H9 (cell line): ENCODE measurements around the gene TMEM131. TPM values are rescaled to one million over a fixed set of nuclear protein-coding genes. Genes with fewer than 3 reads are reported as not detected.

ENCODE experiments used
- DNase-seq: peaks from one replicate; pipeline ENCODE4 v3.0.0-alpha.2; 2017
- H2AFZ ChIP-seq: one replicate; pipeline ENCODE4 v1.6.1; 2013; ENCODE audit warnings: mild to moderate bottlenecking, low read length, control low read depth, moderate library complexity
- H2AK5ac ChIP-seq: 2 replicates; pipeline ENCODE4 v1.6.1; 2013; ENCODE audit warnings: low read length, control low read depth, mixed read lengths; ENCODE audit not compliant: insufficient read length
- H2BK120ac ChIP-seq: one replicate; pipeline ENCODE4 v1.6.1; 2013; ENCODE audit warnings: low read depth, mild to moderate bottlenecking, low read length, control low read depth, inconsistent platforms; ENCODE audit not compliant: poor library complexity, severe bottlenecking
- H2BK12ac ChIP-seq: 2 replicates; pipeline ENCODE4 v1.6.1; 2013; ENCODE audit warnings: low read length, control low read depth, mixed read lengths, low read depth; ENCODE audit not compliant: insufficient read length
- H2BK15ac ChIP-seq: 2 replicates; pipeline ENCODE4 v1.6.1; 2013; ENCODE audit warnings: low read depth, low read length, control low read depth
- H2BK20ac ChIP-seq: one replicate; pipeline ENCODE4 v1.6.1; 2013; ENCODE audit warnings: low read depth, mild to moderate bottlenecking, low read length, control low read depth, inconsistent platforms; ENCODE audit not compliant: poor library complexity, severe bottlenecking
- H2BK5ac ChIP-seq: 2 replicates; pipeline ENCODE4 v1.6.1; 2013; ENCODE audit warnings: low read length, control low read depth, mixed read lengths; ENCODE audit not compliant: insufficient read length
- H3K14ac ChIP-seq: 2 replicates; pipeline ENCODE4 v1.6.1; 2013; ENCODE audit warnings: low read length, control low read depth; ENCODE audit not compliant: insufficient read depth
- H3K18ac ChIP-seq: 2 replicates; pipeline ENCODE4 v1.6.1; 2013; ENCODE audit warnings: low read depth, mild to moderate bottlenecking, mixed read lengths, low read length, control low read depth; ENCODE audit not compliant: insufficient read length
- H3K23ac ChIP-seq: 2 replicates; pipeline ENCODE4 v1.6.1; 2013; ENCODE audit warnings: low read length, control low read depth, mixed read lengths, low read depth; ENCODE audit not compliant: insufficient read length
- H3K23me2 ChIP-seq: 2 replicates; pipeline ENCODE4 v1.6.1; 2013; ENCODE audit warnings: low read depth, mild to moderate bottlenecking, mixed read lengths, low read length, control low read depth; ENCODE audit not compliant: insufficient read length, poor library complexity, severe bottlenecking
- H3K27ac ChIP-seq: 2 replicates; pipeline ENCODE4 v1.5.1; 2013; ENCODE audit warnings: low read length, control low read depth, mixed read lengths, low read depth; ENCODE audit not compliant: insufficient read length
- H3K27me3 ChIP-seq: 2 replicates; pipeline ENCODE4 v1.6.1; 2013; ENCODE audit warnings: low read length, control low read depth, inconsistent platforms; ENCODE audit not compliant: insufficient read depth
- H3K4ac ChIP-seq: 2 replicates; pipeline ENCODE4 v1.6.1; 2013; ENCODE audit warnings: low read depth, mild to moderate bottlenecking, control low read depth, inconsistent platforms, low read length, moderate library complexity
- H3K4me1 ChIP-seq: 2 replicates; pipeline ENCODE4 v1.6.1; 2013; ENCODE audit warnings: low read length, control low read depth, inconsistent platforms; ENCODE audit not compliant: insufficient read depth
- H3K4me2 ChIP-seq: 2 replicates; pipeline ENCODE4 v1.6.1; 2013; ENCODE audit warnings: low read length, control low read depth, mixed read lengths; ENCODE audit not compliant: insufficient read length, insufficient read depth
- H3K56ac ChIP-seq: 2 replicates; pipeline ENCODE4 v1.6.1; 2013; ENCODE audit warnings: low read depth, mild to moderate bottlenecking, mixed read lengths, low read length, control low read depth; ENCODE audit not compliant: insufficient read length
- H3K79me1 ChIP-seq: 2 replicates; pipeline ENCODE4 v1.6.1; 2013; ENCODE audit warnings: low read depth, mild to moderate bottlenecking, moderate library complexity, low read length, control low read depth, inconsistent platforms; ENCODE audit not compliant: insufficient read depth, poor library complexity, severe bottlenecking
- H3K79me2 ChIP-seq: 2 replicates; pipeline ENCODE4 v1.6.1; 2013; ENCODE audit warnings: low read length, control low read depth, inconsistent platforms; ENCODE audit not compliant: insufficient read depth
- H3K9ac ChIP-seq: 2 replicates; pipeline ENCODE4 v1.6.1; 2013; ENCODE audit warnings: low read length, control low read depth, mixed read lengths; ENCODE audit not compliant: insufficient read length; ENCODE audit errors: extremely low read depth
- H3K9me3 ChIP-seq: one replicate; pipeline ENCODE4 v1.6.1; 2013; ENCODE audit warnings: low read depth, low read length, inconsistent platforms; ENCODE audit not compliant: control insufficient read depth
- H3T11ph ChIP-seq: one replicate; pipeline ENCODE4 v1.6.1; 2013; ENCODE audit warnings: mild to moderate bottlenecking, low read length, control low read depth, inconsistent platforms
- H4K20me1 ChIP-seq: one replicate; pipeline ENCODE4 v1.6.1; 2013; ENCODE audit not compliant: control insufficient read depth, insufficient read length, insufficient read depth
- H4K5ac ChIP-seq: 2 replicates; pipeline ENCODE4 v1.6.1; 2013; ENCODE audit warnings: low read depth, mild to moderate bottlenecking, mixed read lengths, low read length, control low read depth; ENCODE audit not compliant: insufficient read length
- H4K8ac ChIP-seq: replicated peaks from 2 replicates; pipeline ENCODE4 v1.6.1; 2013; ENCODE audit warnings: low read length, control low read depth, mixed read lengths, low read depth; ENCODE audit not compliant: insufficient read length
- H4K91ac ChIP-seq: 2 replicates; pipeline ENCODE4 v1.6.1; 2013; ENCODE audit warnings: low read depth, mild to moderate bottlenecking, moderate library complexity, mixed read lengths, low read length, control low read depth; ENCODE audit not compliant: insufficient read length
- H3K27ac Mint-ChIP-seq, 3 experiments: 2 replicates in 2 of 3; 3 replicates in 1 of 3; pipeline ENCODE4 v1.8.0; 2020 to 2021; ENCODE audit warnings: mixed read lengths in 3 of 3, mild to moderate bottlenecking in 1 of 3, moderate library complexity in 1 of 3
- H3K27me3 Mint-ChIP-seq: 2 replicates; pipeline ENCODE4 v1.8.0; 2021; ENCODE audit warnings: low read depth, mild to moderate bottlenecking, moderate library complexity, mixed read lengths
- H3K36me3 Mint-ChIP-seq, 3 experiments: 2 replicates in 2 of 3; 3 replicates in 1 of 3; pipeline ENCODE4 v1.8.0; 2020 to 2021; ENCODE audit warnings: low read depth in 3 of 3, mixed read lengths in 3 of 3; ENCODE audit not compliant: insufficient read depth in 1 of 3
- H3K4me1 Mint-ChIP-seq, 2 experiments: 2 replicates each; pipeline ENCODE4 v1.8.0; 2020; ENCODE audit warnings: mixed read lengths in 2 of 2
- H3K4me3 Mint-ChIP-seq, 2 experiments: 2 replicates in 1 of 2; 3 replicates in 1 of 2; pipeline ENCODE4 v1.8.0; 2020 to 2021; ENCODE audit warnings: mild to moderate bottlenecking in 2 of 2, mixed read lengths in 2 of 2, moderate library complexity in 1 of 2
- H3K9me3 Mint-ChIP-seq, 2 experiments: 2 replicates in 1 of 2; 3 replicates in 1 of 2; pipeline ENCODE4 v1.8.0; 2020; ENCODE audit warnings: mild to moderate bottlenecking in 2 of 2, mixed read lengths in 2 of 2, moderate library complexity in 1 of 2
- WGBS: extraction: QIAGEN DNeasy Blood & Tissue Kit; methylation state at CpG from one replicate; pipeline ENCODE4 v1.1.7; 2013; ENCODE audit warnings: missing lambda C conversion rate, low lambda C conversion rate, mixed read lengths; ENCODE audit not compliant: insufficient read length; ENCODE audit errors: extremely low coverage; 5-methylcytosine and 5-hydroxymethylcytosine counted together
- total RNA-seq: library from RNA; stranded (reverse); gene quantifications from 2 replicates; pipeline ENCODE4 v1.2.1, GENCODE V29; 2021
- TF ChIP-seq, protein P1 (sequence below): fragments of 200-600 bp; sonication (generic); conservative IDR thresholded peaks from 3 replicates; pipeline ENCODE4 v1.8.0; 2021; ENCODE audit warnings: antibody characterized with exemption, mild to moderate bottlenecking

The TMEM131 gene
- total RNA-seq, 1 experiment from 2014 or later, result 20.9 TPM

DNA sequence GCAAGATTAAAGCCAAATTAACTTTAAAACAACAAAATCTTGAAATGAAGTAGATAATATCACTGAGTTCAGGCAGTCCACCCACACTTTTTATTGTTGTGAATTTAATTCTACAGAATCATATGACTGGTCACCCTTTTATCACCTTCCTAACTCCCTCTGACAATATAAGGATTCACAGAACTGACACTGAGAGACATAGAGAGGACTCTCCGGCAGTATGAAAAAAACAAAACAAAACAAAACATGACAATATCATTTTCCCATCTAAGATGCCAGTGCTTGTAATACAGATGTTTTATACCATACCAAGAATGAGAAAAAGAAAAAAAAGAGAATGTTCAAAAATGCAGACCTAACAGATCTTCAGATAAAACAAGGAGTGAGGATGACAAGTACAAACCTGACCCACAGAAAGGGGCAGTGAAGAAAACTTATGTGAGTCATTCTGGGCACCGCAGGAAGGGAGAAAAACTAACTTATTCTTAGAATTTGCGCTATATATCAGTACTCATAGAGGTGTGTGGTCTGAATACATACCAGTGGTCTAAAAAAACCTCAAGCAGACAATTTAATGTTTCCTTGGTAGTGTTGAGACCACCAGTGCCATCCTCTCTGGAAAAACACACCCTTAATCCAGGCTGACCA, 145.7 kb downstream of the TMEM131 start:
- WGBS, result no CpG with 5 or more reads among the region's 3 CpGs
- Histone ChIP-seq H3K4me2 (no peak overlapping the region), H3K4ac (no peak overlapping the region), H3K79me2 (no peaks in the 10 kb centered on the region), H3K9me3 (no peaks in the 10 kb centered on the region), H4K20me1 (no peaks in the 10 kb centered on the region), H3K56ac (no peak overlapping the region), H3T11ph (peak overlapping the region; percentile 17), H3K79me1 (no peaks in the 10 kb centered on the region), H3K27ac (no peak overlapping the region), H3K18ac (no peak overlapping the region), H3K9ac (no peak overlapping the region), H4K8ac (no peak overlapping the region), H3K23ac (no peak overlapping the region), H2BK5ac (no peak overlapping the region), H4K91ac (no peak overlapping the region), H2BK120ac (no peak overlapping the region), H3K27me3 (no peaks in the 10 kb centered on the region), H4K5ac (no peak overlapping the region), H3K4me1 (no peaks in the 10 kb centered on the region), H3K14ac (no peak overlapping the region), H3K23me2 (no peaks in the 10 kb centered on the region), H2AK5ac (no peak overlapping the region), H2BK12ac (no peak overlapping the region), H2BK20ac (no peak overlapping the region), H2BK15ac (no peak overlapping the region), H2AFZ (no peak overlapping the region)
- no peak for DNase-seq
- H3K4me3 Mint-ChIP-seq, result no peak overlapping the region
- peaks cover 7 to 8% of the 10 kb centered on the region in 2 experiments for H3K4me1 Mint-ChIP-seq
- no peaks in the 10 kb centered on the region for H3K9me3 Mint-ChIP-seq
- H3K36me3 Mint-ChIP-seq, result no peaks in the 10 kb centered on the region
- peak overlapping the region in 1 of 3 experiments; percentile 31; a peak in 2 of 7 replicates for H3K27ac Mint-ChIP-seq
- TF ChIP-seq, protein P1, sequence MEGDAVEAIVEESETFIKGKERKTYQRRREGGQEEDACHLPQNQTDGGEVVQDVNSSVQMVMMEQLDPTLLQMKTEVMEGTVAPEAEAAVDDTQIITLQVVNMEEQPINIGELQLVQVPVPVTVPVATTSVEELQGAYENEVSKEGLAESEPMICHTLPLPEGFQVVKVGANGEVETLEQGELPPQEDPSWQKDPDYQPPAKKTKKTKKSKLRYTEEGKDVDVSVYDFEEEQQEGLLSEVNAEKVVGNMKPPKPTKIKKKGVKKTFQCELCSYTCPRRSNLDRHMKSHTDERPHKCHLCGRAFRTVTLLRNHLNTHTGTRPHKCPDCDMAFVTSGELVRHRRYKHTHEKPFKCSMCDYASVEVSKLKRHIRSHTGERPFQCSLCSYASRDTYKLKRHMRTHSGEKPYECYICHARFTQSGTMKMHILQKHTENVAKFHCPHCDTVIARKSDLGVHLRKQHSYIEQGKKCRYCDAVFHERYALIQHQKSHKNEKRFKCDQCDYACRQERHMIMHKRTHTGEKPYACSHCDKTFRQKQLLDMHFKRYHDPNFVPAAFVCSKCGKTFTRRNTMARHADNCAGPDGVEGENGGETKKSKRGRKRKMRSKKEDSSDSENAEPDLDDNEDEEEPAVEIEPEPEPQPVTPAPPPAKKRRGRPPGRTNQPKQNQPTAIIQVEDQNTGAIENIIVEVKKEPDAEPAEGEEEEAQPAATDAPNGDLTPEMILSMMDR, result no peak
- H3K27me3 Mint-ChIP-seq, result no peaks in the 10 kb centered on the region
